NCI-H1105 treated with DMSO at 0.1 percent for 48 hours (cell line): ENCODE measurements around the gene ZBED4.
"Not testable (repeated sequence)": the region's sequence is repeated elsewhere in the genome, so short reads cannot be mapped to it uniquely, and the experiment has no call there.

Source experiments
- DNase-seq: peaks from one replicate; lab custom pipeline; 2025; lab: John Stamatoyannopoulos, UW

The ZBED4 gene

DNA sequence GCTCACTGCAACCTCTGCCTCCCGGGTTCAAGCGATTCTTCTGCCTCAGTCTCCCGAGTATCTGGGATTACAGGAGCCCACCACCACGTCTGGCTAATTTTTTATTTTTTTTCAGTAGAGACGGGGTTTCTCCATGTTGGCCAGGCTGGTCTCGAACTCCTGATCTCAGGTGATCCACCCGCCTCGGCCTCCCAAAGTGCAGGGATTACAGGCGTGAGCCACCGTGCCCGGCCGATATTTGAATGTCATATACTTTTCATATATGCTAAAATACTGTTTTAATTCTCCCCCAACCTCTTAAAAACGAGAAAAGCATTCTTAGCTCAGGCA, 1.1 kb upstream of the ZBED4 start:
- DNase-seq = not testable (repeated sequence)

DNA sequence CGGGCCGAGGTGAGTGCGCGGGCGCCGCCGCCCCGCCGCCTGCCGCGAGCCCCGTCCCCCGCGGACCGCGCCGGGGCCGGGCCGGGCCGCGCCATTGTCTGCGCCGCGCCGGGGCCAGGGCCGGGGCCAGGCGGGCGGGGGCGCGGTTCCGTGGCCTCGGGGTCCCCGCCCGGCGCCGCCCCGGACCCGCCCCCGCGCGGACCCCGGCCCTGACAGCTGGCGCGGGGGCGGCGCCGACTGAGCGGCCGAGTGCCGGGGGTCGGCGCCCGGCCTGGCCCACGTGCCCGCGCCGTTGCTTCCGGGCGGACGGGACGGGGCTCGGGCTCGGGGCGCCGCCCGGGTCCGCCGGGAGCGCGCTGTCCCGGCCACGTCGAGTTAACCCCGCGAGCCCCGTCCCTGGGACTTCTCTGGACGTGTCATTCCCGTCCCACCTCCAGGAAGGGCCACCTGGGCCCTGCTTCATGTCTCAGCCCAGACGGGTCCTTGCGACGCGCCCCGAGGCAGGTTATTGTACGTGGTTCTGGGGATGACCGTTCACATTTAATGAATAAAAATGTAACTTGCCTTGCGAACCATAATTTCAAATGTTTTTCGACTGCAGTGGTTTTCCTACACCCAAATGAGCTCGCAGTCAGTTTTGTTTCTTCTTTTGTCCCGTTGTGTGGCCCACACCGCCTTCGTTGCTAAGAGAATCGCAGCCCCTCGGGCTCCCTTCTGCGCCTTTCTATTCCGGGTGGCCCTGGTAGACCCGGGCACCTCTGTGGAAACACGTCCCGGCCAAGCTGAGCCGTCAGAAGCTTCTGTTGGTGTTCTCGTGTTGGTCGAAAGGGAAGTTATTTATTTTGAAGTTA, 562 bp downstream of the ZBED4 start:
- DNase-seq = no peak

DNA sequence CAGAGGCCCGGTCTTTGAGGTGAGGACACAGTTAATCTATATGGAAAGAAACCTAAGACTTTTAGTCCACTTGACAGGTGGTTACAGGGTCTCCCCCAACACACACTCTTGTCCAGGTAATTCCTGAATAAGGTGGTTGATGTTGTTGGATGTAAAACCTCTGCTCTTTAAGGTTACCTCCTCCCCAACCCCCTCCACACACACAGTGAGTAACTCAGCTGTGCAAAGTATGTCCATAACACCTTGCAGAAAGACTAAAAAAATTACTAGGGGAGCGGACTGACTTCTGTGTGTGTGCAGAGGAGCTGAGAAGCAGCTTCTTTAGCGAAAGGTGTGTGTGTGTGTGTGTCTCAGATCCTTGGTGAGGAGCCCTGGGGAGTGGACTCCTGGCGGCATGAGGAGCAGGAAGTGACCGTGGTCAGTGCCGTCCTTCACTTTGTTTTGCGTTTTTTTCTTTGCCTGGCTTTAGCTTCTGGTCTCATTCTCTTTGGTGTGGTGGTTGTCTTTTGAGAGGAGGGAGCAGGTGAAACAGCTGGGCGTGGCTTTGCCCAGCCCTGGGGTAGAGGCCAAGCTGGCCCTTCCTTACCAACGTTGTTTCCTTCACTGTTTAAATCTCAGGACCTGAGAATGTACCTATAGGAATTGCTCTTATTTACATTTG, 1.7 kb downstream of the ZBED4 start:
- no peak for DNase-seq

DNA sequence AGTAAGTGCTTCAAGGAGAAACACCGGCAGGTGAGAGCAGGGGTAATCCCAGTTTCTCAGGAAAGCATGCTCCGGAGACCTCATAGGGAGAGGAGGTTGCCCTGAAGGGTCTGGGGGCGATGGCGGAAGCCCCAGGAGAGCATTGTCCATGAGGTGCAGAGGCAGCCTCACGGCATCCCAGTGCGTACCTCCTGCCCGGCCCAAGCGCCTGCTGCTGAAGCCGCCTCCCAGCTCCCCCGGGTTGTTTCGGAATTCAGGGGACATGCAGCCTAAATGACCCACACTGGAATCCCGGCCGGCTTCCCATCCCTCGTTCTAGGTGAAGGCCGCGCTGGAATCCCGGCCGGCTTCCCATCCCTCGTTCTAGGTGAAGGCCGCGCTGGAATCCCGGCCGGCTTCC, 2.7 kb downstream of the ZBED4 start:
- no peak for DNase-seq

DNA sequence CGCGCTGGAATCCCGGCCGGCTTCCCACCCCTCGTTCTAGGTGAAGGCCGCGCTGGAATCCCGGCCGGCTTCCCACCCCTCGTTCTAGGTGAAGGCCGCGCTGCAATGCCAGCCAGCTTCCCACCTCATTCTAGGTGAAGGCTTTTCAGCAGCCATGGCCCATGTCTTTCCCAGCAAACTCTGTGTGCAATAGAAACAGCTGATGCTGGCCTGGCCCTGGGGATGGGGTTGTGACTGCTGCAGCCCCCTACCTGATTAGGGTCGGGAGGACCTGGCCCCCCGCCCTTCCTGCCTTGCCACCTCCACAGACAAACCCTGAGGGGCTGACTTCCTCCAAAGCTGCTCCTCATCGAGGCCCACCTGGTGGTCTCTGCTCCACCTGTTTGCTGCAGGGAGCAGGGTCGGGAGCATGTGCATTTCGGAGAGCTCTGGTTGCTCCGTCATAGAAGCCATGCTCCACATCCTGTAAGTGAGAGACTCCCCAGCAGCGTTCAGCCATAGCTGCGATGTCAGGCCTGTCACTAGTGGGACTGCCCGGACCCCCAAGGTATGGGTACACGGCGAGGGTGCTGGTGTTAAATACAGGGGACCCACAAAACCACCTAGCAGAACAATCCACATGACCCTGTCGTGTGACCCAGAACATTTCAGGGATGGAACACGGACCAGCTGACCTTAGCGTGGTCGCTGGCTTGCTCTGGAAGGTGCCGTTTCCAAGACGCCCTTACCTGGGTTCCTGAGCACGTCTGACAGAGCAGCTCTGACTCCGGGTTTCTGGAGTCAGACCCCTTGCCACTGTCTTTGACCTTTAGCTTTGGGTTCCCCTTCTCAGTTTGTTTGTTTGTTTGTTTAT, 3.3 kb downstream of the ZBED4 start:
- DNase-seq = no peak

DNA sequence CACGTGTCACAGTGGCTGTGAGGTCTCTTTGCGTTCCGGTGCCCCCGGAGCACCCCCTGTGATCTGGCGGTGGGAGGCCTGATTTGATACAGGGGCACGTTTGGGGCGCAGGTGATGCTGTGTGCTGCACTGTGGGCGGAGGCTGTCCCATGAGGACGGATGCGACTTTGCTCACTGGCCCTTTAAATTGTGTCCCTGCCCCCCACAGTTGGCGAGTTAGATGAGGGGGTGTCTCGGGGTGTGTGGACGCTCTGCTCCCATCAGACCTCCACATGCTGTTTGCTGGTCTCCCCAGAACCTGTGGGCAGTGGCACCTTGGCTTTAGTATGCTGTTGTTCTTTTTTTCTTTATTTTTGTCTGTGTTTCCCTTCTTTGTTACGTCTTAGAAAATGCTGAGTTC, 5.2 kb downstream of the ZBED4 start:
- DNase-seq = no peak

DNA sequence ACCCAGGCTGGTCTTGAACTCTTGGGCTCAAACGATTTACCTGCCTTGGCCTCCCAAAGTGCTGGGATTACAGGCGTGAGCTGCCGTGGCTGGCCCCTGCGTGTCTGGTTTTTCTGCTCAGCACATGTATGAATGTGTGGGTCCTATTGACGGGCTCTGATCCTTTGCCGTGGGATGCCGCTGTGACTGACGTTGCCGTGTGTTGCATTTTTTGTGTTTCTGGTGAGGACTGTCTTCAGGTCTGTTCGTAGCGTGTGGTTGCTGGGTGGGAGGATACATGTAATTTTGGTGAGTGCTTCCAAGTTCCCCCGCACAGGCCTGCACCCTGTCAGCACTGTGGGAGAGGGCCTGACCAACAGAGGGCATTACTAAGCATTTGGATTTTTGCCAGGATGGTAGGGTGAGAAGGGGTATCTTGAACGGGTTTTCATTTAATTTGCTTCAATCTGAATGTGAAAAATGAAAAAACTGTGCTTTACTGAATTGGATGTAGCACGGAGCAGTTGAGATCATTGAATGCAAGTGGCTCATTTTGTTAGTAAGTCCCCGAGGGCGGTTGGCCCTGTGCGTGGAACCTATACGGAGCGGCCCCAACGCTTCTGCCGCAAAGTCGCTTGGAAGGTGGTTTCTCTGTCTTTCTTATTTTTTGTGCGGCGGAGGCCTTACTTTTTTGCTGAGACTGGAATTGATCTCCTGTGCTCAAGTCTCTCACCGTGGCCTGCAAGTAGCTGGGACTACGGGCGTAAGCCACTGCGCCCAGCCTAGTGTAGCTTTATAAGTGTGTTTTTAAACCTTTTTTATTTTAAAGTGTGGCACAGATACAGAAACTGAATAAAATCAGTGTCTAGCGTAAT, 8.2 kb downstream of the ZBED4 start:
- no peak for DNase-seq

DNA sequence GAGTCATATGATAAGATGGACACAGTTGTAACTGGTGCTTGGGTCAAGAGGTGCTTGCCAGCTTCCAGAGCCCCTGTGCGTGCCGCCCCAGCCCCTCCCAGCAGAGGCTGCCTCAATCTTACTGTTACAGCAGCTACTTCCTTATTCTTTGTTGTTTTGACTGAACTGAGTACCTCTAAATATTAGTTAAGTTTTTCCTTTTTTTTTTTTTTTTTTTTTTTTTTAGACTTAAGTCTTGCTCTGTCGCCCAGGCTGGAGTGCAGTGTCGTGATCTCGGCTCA, 8.8 kb downstream of the ZBED4 start:
- no peak for DNase-seq

DNA sequence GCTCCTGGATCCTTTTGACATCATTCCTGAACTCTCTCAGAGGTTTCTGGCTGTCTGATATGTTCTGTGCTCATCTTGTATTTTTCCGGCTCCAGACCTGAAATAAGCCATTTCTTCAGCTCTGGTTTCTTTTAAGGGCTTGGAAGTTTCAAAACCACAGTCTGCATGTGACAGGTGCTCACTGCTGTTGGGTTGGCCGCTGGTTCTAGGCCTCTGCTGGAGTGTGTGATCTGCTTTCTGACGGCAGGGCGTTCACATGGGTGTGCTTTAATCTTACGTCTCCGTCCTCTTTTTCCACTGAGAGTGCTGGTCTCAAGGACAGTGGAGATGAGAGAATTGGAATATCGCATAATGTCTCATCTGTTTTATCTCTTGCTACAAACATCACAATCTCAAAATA, 10.3 kb downstream of the ZBED4 start:
- DNase-seq = no peak

DNA sequence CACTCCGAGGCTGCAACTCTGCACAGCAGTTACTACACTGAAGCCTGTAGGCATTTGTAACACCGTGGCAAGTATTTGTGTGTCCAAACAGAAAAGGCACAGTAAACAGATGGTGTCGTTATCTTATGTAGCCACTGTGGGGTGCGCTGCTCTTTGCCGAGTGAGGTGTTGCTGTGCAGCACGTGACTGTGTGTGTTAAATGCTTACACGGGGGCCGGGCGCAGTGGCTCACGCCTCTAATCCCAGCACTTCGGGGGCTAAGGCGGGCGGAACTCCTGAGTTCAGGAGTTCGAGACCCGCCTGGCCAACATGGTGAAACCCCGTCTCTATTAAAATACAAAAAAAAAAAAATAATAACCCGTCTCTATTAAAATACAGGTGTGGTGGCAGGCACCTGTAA, 11.5 kb downstream of the ZBED4 start:
- no peak for DNase-seq

DNA sequence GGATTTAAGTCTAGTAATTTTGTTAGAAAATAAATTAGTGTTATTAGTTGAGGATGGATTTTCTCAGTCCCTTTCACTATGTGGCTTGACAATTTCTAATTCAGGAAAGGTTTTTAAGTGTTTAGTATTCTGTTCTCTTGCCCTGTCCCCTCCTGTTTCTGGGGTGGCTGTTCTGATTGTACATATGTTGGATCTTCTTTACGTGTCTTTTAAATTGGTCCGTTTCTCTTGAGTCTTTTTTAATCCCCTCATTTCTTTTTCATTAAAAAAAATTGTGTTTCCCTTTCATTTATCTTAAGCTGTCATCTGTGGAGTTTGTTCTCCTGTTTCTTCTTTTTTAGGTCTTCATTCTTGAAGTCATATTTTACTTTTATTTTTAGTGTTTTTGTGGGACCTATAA, 12.5 kb downstream of the ZBED4 start:
- DNase-seq = no peak

DNA sequence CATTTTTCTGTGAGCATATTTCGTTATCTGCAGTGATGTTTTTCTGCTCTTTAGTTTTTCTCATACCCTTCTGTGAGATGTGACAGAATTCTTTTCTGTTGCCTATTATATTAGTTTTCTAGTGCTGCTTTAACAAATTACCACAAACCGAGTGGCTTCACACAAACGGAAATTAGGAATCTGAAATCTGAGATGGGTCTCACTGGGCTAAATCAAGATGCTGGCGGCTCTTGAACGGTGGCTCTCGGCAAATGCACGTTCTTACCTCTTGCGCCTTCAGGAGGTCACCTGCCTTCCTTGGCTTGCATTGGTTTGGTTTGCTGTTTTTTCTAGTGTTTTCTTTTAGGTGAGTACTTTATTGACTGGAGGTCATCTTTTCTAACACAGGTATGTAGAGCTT, 13.0 kb downstream of the ZBED4 start:
- no peak for DNase-seq

DNA sequence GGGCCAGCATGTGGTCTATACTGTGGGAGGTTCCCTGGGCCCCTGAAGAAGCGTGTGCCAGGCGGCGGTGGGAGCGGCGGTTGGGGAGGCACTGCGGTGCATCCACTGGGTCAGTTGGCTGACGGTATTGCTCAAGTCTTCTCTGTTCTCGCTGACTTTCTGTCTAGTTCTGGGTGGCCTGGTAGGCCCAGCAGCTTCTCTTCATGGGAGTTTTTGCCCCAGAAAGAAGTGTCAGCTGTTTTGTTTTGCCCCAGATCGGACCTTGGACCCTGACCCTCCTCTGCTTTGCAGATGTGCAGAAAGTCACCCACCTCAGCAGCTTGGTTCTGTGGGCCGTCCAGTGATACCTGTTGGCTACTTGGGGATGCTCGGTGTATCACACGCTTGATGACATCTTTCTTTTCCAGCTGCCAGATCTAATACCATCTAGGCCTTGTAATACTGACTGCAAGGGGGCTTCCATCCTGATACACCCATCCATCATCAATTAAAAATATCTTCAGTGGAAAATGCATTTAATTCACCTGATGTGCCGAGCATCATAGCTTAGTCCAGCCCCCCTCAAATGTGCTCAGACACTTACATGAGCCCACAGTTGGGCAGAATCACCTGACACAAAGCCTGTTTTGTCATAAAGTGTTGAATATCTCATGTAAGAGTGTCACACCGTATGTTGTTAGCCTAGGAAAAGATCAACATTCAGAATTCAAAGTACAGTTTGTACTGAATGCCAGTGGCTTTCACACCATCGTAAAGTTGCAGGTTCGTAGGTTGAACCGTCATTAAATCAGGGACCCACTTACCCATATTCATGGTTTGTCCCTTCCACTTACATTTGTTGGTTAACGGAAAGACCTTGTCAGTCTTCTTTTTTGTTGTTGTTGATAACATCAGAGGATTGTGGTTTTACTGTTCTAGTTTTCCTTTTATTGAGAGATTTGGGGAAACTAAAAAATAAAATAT, 13.9 kb downstream of the ZBED4 start:
- no peak for DNase-seq

DNA sequence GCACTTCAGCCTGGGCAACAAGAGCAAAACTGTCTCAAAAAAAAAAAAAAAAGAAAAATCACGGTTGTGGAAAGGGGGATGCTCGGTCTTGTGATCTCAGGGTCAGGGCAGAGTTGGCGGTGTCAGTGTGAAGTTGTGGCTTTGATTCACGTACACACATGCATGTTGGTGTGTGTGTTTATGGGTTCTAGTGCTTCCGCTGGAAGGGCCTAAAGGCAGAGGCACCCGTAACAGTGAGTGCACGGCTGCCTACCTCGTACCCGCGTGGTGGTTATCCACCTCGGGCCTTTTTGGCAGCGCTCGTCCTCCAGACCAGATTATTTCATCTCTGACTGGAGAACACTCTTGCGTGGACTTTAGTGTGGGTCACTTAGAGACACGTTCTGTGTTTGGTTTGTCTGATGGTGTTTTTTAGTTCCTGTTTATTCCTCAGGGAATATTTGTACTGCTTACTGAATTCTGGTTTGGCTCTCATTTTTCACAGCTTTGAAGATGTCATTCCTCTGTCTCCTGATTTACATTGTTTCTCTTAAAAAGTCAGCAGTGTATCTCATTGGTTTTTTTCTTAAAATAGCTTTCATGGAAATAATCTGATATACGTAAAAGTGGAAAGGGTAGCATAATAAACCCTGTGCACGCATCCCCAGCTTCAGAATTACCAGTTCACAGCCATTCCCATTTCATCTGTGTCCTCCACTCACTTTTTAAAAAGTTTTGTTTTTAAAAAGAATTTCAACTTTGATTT, 15.6 kb downstream of the ZBED4 start:
- no peak for DNase-seq

DNA sequence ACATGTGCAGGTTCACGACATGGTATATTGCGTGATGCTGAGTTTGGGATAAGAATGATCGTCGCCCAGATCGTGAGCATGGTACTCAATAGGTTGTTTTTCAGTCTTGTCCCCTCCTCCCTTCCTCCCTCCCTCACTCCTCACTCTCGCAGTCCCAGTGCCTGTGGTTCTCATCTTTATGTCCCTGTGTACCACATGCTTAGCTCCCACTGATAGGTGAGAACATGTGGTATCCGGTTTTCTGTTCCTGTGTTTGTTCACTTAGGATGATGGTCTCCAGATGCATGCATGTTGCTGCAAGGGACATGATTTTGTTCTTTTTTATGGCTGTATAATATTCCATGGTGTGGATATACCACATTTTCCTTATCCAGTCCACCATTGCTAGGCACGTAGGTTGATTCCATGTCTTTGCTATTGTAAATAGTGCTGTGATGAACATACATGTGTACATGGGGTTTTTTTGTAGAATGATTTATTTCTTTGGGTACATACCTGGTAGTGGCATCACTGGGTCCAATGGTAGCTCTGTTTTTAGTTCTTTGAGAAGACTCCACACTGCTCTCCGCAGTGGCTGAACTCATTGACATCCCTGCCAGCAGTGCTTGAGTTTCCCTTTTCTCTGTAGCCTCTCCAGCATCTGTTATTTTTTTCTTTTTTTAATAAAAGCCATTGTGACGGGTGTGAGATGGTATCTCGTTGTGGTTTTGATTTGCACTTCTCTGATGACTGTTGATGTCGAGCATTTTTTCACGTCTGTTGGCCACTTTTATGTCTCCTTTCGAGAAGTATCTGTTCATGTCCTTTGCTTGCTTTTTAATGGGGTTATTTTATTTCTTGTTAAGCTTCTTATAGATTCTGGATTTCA, 16.4 kb downstream of the ZBED4 start:
- DNase-seq = no peak

DNA sequence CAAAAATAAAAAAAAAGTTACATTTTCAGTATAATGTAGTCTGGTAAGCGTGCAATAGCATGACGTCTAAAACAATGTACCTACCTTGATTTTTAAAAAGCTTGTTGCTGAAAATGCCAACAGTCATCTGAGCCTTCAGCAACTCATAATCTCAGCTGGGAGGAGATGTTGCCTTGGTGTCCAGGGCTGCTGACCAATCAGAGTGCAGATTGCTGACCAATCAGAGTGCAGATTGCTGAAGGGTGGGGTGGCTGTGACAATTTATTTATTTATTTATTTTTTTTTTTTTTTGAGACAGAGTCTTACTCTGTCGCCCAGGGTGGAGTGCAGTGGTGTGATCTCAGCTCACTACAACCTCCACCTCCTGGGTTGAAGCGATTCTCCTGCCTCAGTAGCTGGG, 17.8 kb downstream of the ZBED4 start:
- no peak for DNase-seq

DNA sequence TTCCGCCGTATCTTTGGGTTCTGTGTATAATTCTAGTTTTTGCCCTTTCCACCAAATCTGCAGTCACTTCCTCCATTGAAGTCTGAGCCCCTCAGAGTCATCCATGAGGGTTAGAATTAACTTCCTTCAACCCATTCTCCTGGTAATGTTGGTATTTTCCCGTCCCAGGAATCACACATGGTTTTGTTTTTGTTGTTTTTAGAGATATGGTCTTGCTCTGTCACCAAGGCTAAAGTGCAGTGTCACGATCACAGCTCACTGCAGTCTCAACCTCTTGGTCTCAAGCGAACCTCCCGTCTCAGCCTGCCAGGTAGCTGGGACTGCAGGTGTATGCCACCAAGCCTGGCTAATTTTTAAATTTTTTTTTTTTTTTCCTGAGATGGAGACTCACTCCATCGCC, 18.7 kb downstream of the ZBED4 start:
- DNase-seq = no peak

DNA sequence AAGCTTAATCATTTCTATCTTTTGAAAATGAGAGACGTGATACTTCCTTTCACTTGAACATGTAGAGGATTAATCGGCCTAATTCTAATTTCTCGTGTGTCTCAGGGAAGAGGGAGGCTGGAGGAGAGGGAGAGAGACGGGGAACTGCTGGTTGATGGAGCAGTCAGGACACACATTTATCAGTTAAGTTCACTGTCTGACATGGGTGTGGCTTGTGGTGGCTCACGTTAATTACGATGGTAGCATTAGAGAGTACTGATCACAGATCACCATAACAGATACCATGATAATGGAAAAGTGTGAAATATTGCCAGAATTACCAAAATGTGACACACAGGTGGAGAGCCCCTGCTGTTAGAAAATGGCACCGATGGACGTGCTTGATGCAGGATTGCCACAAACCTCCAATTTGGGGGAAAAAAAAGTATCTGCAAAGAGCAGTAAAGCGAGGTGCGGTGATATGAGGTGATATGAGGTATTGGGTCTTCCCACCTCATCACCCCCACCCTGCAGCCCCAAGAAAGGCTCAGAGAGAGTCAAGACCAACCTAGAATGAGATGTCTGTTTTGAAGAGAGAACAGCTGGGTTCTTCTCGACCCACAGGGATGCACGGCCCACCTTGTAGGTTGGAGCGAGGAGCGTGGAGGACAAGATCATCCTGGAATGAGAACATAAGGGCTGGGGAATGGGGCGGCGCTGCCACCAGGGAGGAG, 19.7 kb downstream of the ZBED4 start:
- DNase-seq = no peak

DNA sequence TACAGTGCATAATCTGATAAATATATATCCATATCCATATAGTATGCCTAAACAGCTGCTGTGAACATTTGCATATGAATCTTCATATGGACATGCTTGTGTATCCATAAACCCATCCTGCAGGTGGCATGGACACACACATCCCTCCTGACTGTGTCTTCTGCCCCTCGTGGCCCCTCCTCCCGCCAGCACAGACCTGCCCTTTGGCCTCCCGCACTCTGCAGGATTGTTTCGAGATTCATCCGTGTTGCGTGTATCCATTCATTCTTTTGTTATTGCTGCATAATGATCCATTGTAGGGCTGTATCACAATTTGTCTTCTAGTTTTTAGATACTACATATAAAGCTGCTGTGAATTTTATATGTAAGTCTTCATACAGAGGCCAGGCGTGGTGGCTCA, 24.0 kb downstream of the ZBED4 start:
- DNase-seq = no peak
